Immature natural killer cell (primary cell): ENCODE measurements around the gene TBL1X. TPM values are rescaled to one million over a fixed set of nuclear protein-coding genes. Genes with fewer than 3 reads are reported as not detected.

Source experiments
- DNase-seq, 3 donors: peaks; one replicate each; pipeline ENCODE4 v3.0.0; 2022; ENCODE audit warnings: mixed read lengths in 1 of 3
- H3K27ac Mint-ChIP-seq, 6 donors: one replicate each; pipeline ENCODE4 v1.8.0; 2020; ENCODE audit warnings: mixed read lengths in 6 of 6, mild to moderate bottlenecking in 5 of 6, inconsistent platforms in 4 of 6, moderate library complexity in 3 of 6
- H3K27me3 Mint-ChIP-seq, 3 donors: one replicate each; pipeline ENCODE4 v1.8.0; 2020 to 2021; ENCODE audit warnings: low read depth in 3 of 3, mild to moderate bottlenecking in 3 of 3, mixed read lengths in 3 of 3, moderate library complexity in 3 of 3, inconsistent platforms in 1 of 3
- H3K36me3 Mint-ChIP-seq, 3 donors: one replicate each; pipeline ENCODE4 v1.8.0; 2020; ENCODE audit warnings: mixed read lengths in 3 of 3, inconsistent platforms in 2 of 3, mild to moderate bottlenecking in 2 of 3
- H3K4me1 Mint-ChIP-seq, 2 donors: one replicate each; pipeline ENCODE4 v1.8.0; 2020; ENCODE audit warnings: inconsistent platforms in 2 of 2, mild to moderate bottlenecking in 2 of 2, mixed read lengths in 2 of 2, moderate library complexity in 1 of 2
- H3K4me3 Mint-ChIP-seq, 5 donors: one replicate each; pipeline ENCODE4 v1.8.0; 2020; ENCODE audit warnings: mild to moderate bottlenecking in 5 of 5, mixed read lengths in 5 of 5, inconsistent platforms in 3 of 5, moderate library complexity in 3 of 5
- H3K9me3 Mint-ChIP-seq, 6 donors: one replicate each; pipeline ENCODE4 v1.8.0; 2020; ENCODE audit warnings: mild to moderate bottlenecking in 6 of 6, mixed read lengths in 6 of 6, inconsistent platforms in 4 of 6, moderate library complexity in 3 of 6
- polyA plus RNA-seq, 3 donors: library from polyadenylated mRNA; unstranded; fragments of 300-500 nt; fragmentation: Illumina TruSeq; gene quantifications; one replicate each; pipeline ENCODE4 v1.2.3, GENCODE V29; 2021

Gene TBL1X
- polyA plus RNA-seq, 3 donors from 2014 or later = 6.4 to 12.6 (median 9.9) TPM

- Mint-ChIP-seq H3K27ac (no peak within 1 kb of the TSS), H3K4me3 (peak within 1 kb of the TSS in 4 of 5 donors; percentile 30 to 63 (median 59)), H3K36me3 (no peaks in the 10 kb centered on the region), H3K4me1 (peaks cover 0 to 7% of the 10 kb centered on the region in 2 donors), H3K27me3 (peaks cover 2 to 32% (median 8%) of the 10 kb centered on the region in 3 donors), H3K9me3 (peaks cover 0 to 3% (median 0%) of the 10 kb centered on the region in 6 donors)
- DNase-seq = no peak
Observed at GRCh38 chrX:9785944-9786797, 321.3 kb downstream of the TBL1X start, which contains the start of gene SHROOM2. SHROOM2 (plus strand) TSS chrX:9786429; CDS start chrX:9786546, 117 bp downstream.

- peak overlapping the region in 3 of 5 donors; percentile 57 to 63 (median 61) for H3K4me3 Mint-ChIP-seq
- H3K36me3 Mint-ChIP-seq = no peaks in the 10 kb centered on the region
- H3K4me1 Mint-ChIP-seq = peaks cover 0 to 7% of the 10 kb centered on the region in 2 donors
- H3K27ac Mint-ChIP-seq = no peak overlapping the region
- H3K9me3 Mint-ChIP-seq = peaks cover 0 to 3% (median 0%) of the 10 kb centered on the region in 6 donors
- H3K27me3 Mint-ChIP-seq = peaks cover 2 to 29% (median 8%) of the 10 kb centered on the region in 3 donors
- no peak for DNase-seq
Observed at GRCh38 chrX:9786798-9787635, 322.2 kb downstream of the TBL1X start.

GRCh38 chrX:9788911-9789310, 324.1 kb downstream of the TBL1X start:
- H3K4me1 Mint-ChIP-seq = peaks cover 0 to 7% of the 10 kb centered on the region in 2 donors
- H3K9me3 Mint-ChIP-seq = peaks cover 0 to 3% (median 0%) of the 10 kb centered on the region in 6 donors
- DNase-seq = no peak
- no peaks in the 10 kb centered on the region for H3K36me3 Mint-ChIP-seq
- peaks cover 2 to 31% (median 8%) of the 10 kb centered on the region in 3 donors for H3K27me3 Mint-ChIP-seq
- no peak overlapping the region for H3K27ac Mint-ChIP-seq
- no peak overlapping the region for H3K4me3 Mint-ChIP-seq

- no peak overlapping the region for H3K4me3 Mint-ChIP-seq
- peaks cover 0 to 7% of the 10 kb centered on the region in 2 donors for H3K4me1 Mint-ChIP-seq
Observed at GRCh38 chrX:9789555-9789954, 324.7 kb downstream of the TBL1X start.

More at GRCh38 chrX:9789555-9789954, 324.7 kb downstream of the TBL1X start:
- Mint-ChIP-seq H3K9me3 (peaks cover 0 to 4% (median 0%) of the 10 kb centered on the region in 6 donors), H3K27me3 (peaks cover 2 to 28% (median 8%) of the 10 kb centered on the region in 3 donors), H3K27ac (no peak overlapping the region), H3K36me3 (no peaks in the 10 kb centered on the region)
- no peak for DNase-seq
